Breast epithelium (tissue), 4 donors: Measurements from ENCODE around the gene MASP2. TPM values are rescaled to one million over a fixed set of nuclear protein-coding genes. Genes with fewer than 3 reads are reported as not detected.
A peak's percentile ranks its signal among the peaks of the same experiment; 100 is the strongest.

Source experiments
- DNase-seq, 2 donors: peaks; one replicate each; pipeline ENCODE4 v3.0.0-alpha.2; 2019; ENCODE audit warnings: low spot score in 2 of 2
- H3K27ac ChIP-seq, 2 donors: fragments of 200-600 bp; sonication (generic) in 1 of 2; one replicate each; pipeline ENCODE4 v1.5.1; 2016 to 2019; ENCODE audit warnings: mild to moderate bottlenecking in 1 of 2
- H3K27me3 ChIP-seq, 2 donors: fragments of 200-600 bp; sonication (generic) in 1 of 2; one replicate each; pipeline versions ENCODE4 v1.5.1 to v1.6.0; 2017 to 2019; ENCODE audit warnings: control low read depth in 1 of 2, mild to moderate bottlenecking in 1 of 2
- H3K36me3 ChIP-seq: fragments of 200-600 bp; one replicate; pipeline ENCODE4 v1.5.1; 2019
- H3K4me1 ChIP-seq, 2 donors: fragments of 200-600 bp; sonication (generic); one replicate each; pipeline ENCODE4 v1.5.1; 2016 to 2019; ENCODE audit warnings: control low read depth in 1 of 2
- H3K4me3 ChIP-seq, 3 donors: fragments of 200-600 bp; sonication (generic); 1 replicate in 2 of 3; 2 replicates in 1 of 3; pipeline ENCODE4 v1.5.1; 2016 to 2019; ENCODE audit warnings: mild to moderate bottlenecking in 3 of 3, moderate library complexity in 2 of 3
- H3K9me3 ChIP-seq, 2 donors: fragments of 200-600 bp; sonication (generic) in 1 of 2; one replicate each; pipeline ENCODE4 v1.5.1; 2016 to 2019; ENCODE audit warnings: control low read depth in 1 of 2
- CTCF ChIP-seq, 3 donors: fragments of 450-650 bp; IDR thresholded peaks; one replicate each; pipeline ENCODE4 v1.5.1; 2016 to 2017; ENCODE audit warnings: antibody characterized with exemption in 3 of 3, mild to moderate bottlenecking in 3 of 3, moderate library complexity in 3 of 3
- POLR2A ChIP-seq: fragments of 450-650 bp; IDR thresholded peaks from one replicate; pipeline ENCODE4 v1.6.1; 2016; ENCODE audit warnings: antibody characterized with exemption, mild to moderate bottlenecking, moderate library complexity
- POLR2AphosphoS5 ChIP-seq, 3 donors: sonication (generic); formaldehyde crosslinking; IDR thresholded peaks; one replicate each; pipeline ENCODE4 v1.6.1; 2017; ENCODE audit warnings: antibody characterized with exemption in 3 of 3
- intact Hi-C: fragments of 100-400 bp; cut with DNase I; formaldehyde crosslinking; loops from one replicate; pipeline ENCODE4 v1.15.1; 2023; ENCODE audit warnings: low total_unique reads
- total RNA-seq, 3 donors: library from RNA; depleted of rRNA; stranded (reverse); fragments of >200 nt; gene quantifications; one replicate each; pipeline ENCODE4 v1.1.0, GENCODE V29; 2016

Gene MASP2
- total RNA-seq, 3 donors from 2014 or later, result not detected

GRCh38 chr1:11059968-11060830 is 13.2 kb upstream of the MASP2 start, which contains the start of gene SRM:
TSS of gene SRM (minus strand) at chr1:11060018. CDS start at chr1:11059943, 75 bp downstream.
- intact Hi-C loops, result no loop called here
- peaks cover 0 to 6% of the 10 kb centered on the region in 2 donors for H3K4me1 ChIP-seq
- DNase-seq, result peak; percentile 83 to 89
- H3K27me3 ChIP-seq, result no peaks in the 10 kb centered on the region
- H3K36me3 ChIP-seq, result no peaks in the 10 kb centered on the region
- peak within 1 kb of the TSS; percentile 76 to 94 (median 89) for H3K4me3 ChIP-seq
- H3K27ac ChIP-seq, result peak within 1 kb of the TSS; percentile 52 to 69
- TF ChIP-seq POLR2AphosphoS5 (IDR thresholded peaks at IDR 0.05) (peak in 2 of 3 donors; percentile 25 to 52), CTCF (IDR thresholded peaks at IDR 0.05) (peak in 1 of 3 donors; percentile 69), POLR2A (no peak)
- H3K9me3 ChIP-seq, result no peaks in the 10 kb centered on the region

- intact Hi-C loops, result no loop called here
- no peak for DNase-seq
- H3K27ac ChIP-seq, result peak overlapping the region in 1 of 2 donors; percentile 27
- peaks cover 0 to 6% of the 10 kb centered on the region in 2 donors for H3K4me1 ChIP-seq
- peak overlapping the region; percentile 76 to 94 (median 89) for H3K4me3 ChIP-seq
- H3K9me3 ChIP-seq, result no peaks in the 10 kb centered on the region
- TF ChIP-seq CTCF (IDR thresholded peaks at IDR 0.05) (no peak), POLR2A (no peak), POLR2AphosphoS5 (IDR thresholded peaks at IDR 0.05) (no peak)
- no peaks in the 10 kb centered on the region for H3K27me3 ChIP-seq
- H3K36me3 ChIP-seq, result no peaks in the 10 kb centered on the region
Observed at GRCh38 chr1:11059155-11059967, 12.3 kb upstream of the MASP2 start.

DNA sequence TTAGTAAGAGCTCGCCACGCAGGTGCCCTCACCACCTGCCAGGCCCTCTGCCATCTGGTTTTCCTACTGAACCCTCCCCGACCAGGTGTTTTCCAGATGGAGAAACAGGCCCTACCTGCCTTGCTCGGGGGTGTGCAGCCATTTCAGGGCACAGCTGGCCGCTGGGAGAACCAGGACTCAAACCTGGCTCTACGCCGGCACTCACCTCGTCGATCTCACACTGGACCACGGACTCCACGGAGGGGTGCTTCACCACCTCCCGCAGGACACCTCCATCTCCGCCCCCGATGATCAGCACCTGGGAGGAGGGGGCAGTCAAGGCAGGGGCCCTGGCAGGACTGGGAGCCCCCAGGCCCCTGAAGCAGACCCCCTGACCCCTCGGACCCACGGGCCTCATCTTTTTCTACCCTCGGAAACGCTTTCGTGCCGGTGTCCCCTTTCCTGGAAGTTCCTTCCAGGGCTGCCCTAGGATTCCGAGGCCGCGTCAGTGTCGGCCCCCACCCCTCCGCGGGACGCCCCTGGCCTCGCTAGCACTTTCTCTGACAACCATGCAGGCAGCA is 11.6 kb upstream of the MASP2 start:
- H3K27ac ChIP-seq, result peak overlapping the region in 1 of 2 donors; percentile 2
- no peak for TF ChIP-seq POLR2AphosphoS5 (IDR thresholded peaks at IDR 0.05)
- TF ChIP-seq CTCF (IDR thresholded peaks at IDR 0.05), result no peak
- TF ChIP-seq POLR2A, result no peak
- intact Hi-C loops, result no loop called here

DNA sequence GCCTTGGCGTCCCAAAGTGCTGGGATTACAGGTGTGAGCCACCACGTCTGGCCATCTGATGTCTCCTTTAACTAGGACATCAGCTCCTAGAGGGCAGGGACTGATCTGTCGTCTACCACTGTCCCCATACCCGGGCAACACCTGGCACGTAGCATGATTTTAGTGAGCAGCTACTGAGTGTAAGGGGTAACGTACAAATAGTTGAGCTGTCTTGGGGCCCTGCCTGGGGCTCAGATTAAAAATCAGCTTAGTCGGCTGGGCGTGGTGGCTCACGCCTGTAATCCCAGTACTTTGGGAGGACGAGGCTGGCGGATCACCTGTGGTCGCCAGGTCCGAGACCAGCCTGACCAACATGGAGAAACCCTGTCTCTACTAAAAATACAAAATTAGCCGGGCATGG is 11.0 kb upstream of the MASP2 start:
- Histone ChIP-seq H3K9me3 (no peaks in the 10 kb centered on the region), H3K36me3 (no peaks in the 10 kb centered on the region), H3K27ac (no peak overlapping the region), H3K4me3 (peak overlapping the region in 2 of 3 donors; percentile 76 to 94), H3K27me3 (no peaks in the 10 kb centered on the region), H3K4me1 (peaks cover 0 to 6% of the 10 kb centered on the region in 2 donors)
- intact Hi-C loops, result no loop called here
- no peak for DNase-seq
- TF ChIP-seq POLR2A (no peak), POLR2AphosphoS5 (IDR thresholded peaks at IDR 0.05) (no peak), CTCF (IDR thresholded peaks at IDR 0.05) (no peak)

More for the DNA sequence above, 11.6 kb upstream of the MASP2 start:
- no peak for DNase-seq
- no peaks in the 10 kb centered on the region for H3K9me3 ChIP-seq
- H3K4me3 ChIP-seq, result peak overlapping the region; percentile 76 to 94 (median 89)
- H3K27me3 ChIP-seq, result no peaks in the 10 kb centered on the region
- H3K4me1 ChIP-seq, result peaks cover 0 to 6% of the 10 kb centered on the region in 2 donors
- H3K36me3 ChIP-seq, result no peaks in the 10 kb centered on the region
